GM12891 (cell line): ENCODE data around the gene PBLD.
"Not testable (repeated sequence)": the region's sequence is repeated elsewhere in the genome, so short reads cannot be mapped to it uniquely, and the experiment has no call there.

Experiments
- POLR2A ChIP-seq: IDR thresholded peaks from 2 replicates; pipeline ENCODE4 v1.6.1; 2011; ENCODE audit warnings: low read depth, low read length, control low read depth
- POLR2AphosphoS5 ChIP-seq: IDR thresholded peaks from 2 replicates; pipeline ENCODE4 v1.6.1; 2011; ENCODE audit warnings: low read depth, low read length, control low read depth
- TAF1 ChIP-seq: IDR thresholded peaks from 2 replicates; pipeline ENCODE4 v1.6.1; 2011; ENCODE audit warnings: low read depth, low read length, control low read depth

- TF ChIP-seq TAF1, POLR2AphosphoS5, POLR2A: not testable (repeated sequence)
Observed at GRCh38 chr10:68278906-68279753, 53.6 kb downstream of the PBLD start.
